ENCODE measurements around the gene IFIT1B.

- TF ChIP-seq CTCF (IDR thresholded peaks at IDR 0.05; ENCODE audit: low read depth, low read length, poor library complexity, severe bottlenecking) = no peak
- no peak for TF ChIP-seq EZH2phosphoT487 (IDR thresholded peaks at IDR 0.05; ENCODE audit: borderline replicate concordance, low read length)
Measured at GRCh38 chr10:89421018-89421476, 43.2 kb downstream of the IFIT1B start.

All from DOHH2 (cell line).